ENCODE results near the gene TTC29.
"Not testable (repeated sequence)": the region's sequence is repeated elsewhere in the genome, so short reads cannot be mapped to it uniquely, and the experiment has no call there.

TTC29 gene

GRCh38 chr4:146709956-146710355 lies 235.7 kb downstream of the TTC29 start:
- ATAC-seq (ENCODE audit: low read depth): no peak
- no peaks in the 10 kb centered on the region for H3K36me3 ChIP-seq (ENCODE audit: low read depth)
- no peak for DNase-seq (ENCODE audit: low spot score)
- H3K4me1 ChIP-seq (ENCODE audit: insufficient read depth, poor library complexity, severe bottlenecking): no peaks in the 10 kb centered on the region
- H3K4me3 ChIP-seq (ENCODE audit: severe bottlenecking): no peak overlapping the region
- H3K9me3 ChIP-seq (ENCODE audit: severe bottlenecking): no peaks in the 10 kb centered on the region
- no peak for TF ChIP-seq CTCF (IDR thresholded peaks at IDR 0.05; ENCODE audit: poor library complexity, severe bottlenecking)
- no peaks in the 10 kb centered on the region for H3K27me3 ChIP-seq (ENCODE audit: insufficient read depth, poor library complexity, severe bottlenecking)
- H3K27ac ChIP-seq (ENCODE audit: poor library complexity, severe bottlenecking): no peak overlapping the region

GRCh38 chr4:146699910-146700309 lies 245.8 kb downstream of the TTC29 start:
- no peaks in the 10 kb centered on the region for H3K9me3 ChIP-seq (ENCODE audit: severe bottlenecking)
- ATAC-seq (ENCODE audit: low read depth): no peak

GRCh38 chr4:146674829-146675570 lies 270.7 kb downstream of the TTC29 start:
- no peaks in the 10 kb centered on the region for H3K4me1 ChIP-seq (ENCODE audit: insufficient read depth, poor library complexity, severe bottlenecking)
- H3K9me3 ChIP-seq (ENCODE audit: severe bottlenecking): no peaks in the 10 kb centered on the region
- ATAC-seq (ENCODE audit: low read depth): no peak
- no peak overlapping the region for H3K27ac ChIP-seq (ENCODE audit: poor library complexity, severe bottlenecking)
- H3K36me3 ChIP-seq (ENCODE audit: low read depth): no peaks in the 10 kb centered on the region
- no peak for TF ChIP-seq CTCF (IDR thresholded peaks at IDR 0.05; ENCODE audit: poor library complexity, severe bottlenecking)
- no peak for DNase-seq (ENCODE audit: low spot score)
- H3K4me3 ChIP-seq (ENCODE audit: severe bottlenecking): no peak overlapping the region
- H3K27me3 ChIP-seq (ENCODE audit: insufficient read depth, poor library complexity, severe bottlenecking): no peaks in the 10 kb centered on the region

More at GRCh38 chr4:146699910-146700309, 245.8 kb downstream of the TTC29 start:
- H3K36me3 ChIP-seq (ENCODE audit: low read depth): no peaks in the 10 kb centered on the region
- H3K4me3 ChIP-seq (ENCODE audit: severe bottlenecking): no peak overlapping the region
- H3K27ac ChIP-seq (ENCODE audit: poor library complexity, severe bottlenecking): no peak overlapping the region
- no peak for TF ChIP-seq CTCF (IDR thresholded peaks at IDR 0.05; ENCODE audit: poor library complexity, severe bottlenecking)
- no peaks in the 10 kb centered on the region for H3K4me1 ChIP-seq (ENCODE audit: insufficient read depth, poor library complexity, severe bottlenecking)
- no peaks in the 10 kb centered on the region for H3K27me3 ChIP-seq (ENCODE audit: insufficient read depth, poor library complexity, severe bottlenecking)
- DNase-seq (ENCODE audit: low spot score): no peak

- not testable (repeated sequence) for H3K27ac ChIP-seq (ENCODE audit: poor library complexity, severe bottlenecking); H3K36me3 ChIP-seq (ENCODE audit: low read depth); DNase-seq (ENCODE audit: low spot score); H3K4me3 ChIP-seq (ENCODE audit: severe bottlenecking); H3K4me1 ChIP-seq (ENCODE audit: insufficient read depth, poor library complexity, severe bottlenecking); ATAC-seq (ENCODE audit: low read depth); H3K9me3 ChIP-seq (ENCODE audit: severe bottlenecking)
- H3K27me3 ChIP-seq (ENCODE audit: insufficient read depth, poor library complexity, severe bottlenecking): peaks cover 17% of the 10 kb centered on the region
Observed at GRCh38 chr4:146663968-146664311, 281.7 kb downstream of the TTC29 start.

GRCh38 chr4:146661367-146661766 lies 284.3 kb downstream of the TTC29 start:
- Histone ChIP-seq H3K4me3 (ENCODE audit: severe bottlenecking) (no peak overlapping the region), H3K27me3 (ENCODE audit: insufficient read depth, poor library complexity, severe bottlenecking) (peaks cover 28% of the 10 kb centered on the region), H3K4me1 (ENCODE audit: insufficient read depth, poor library complexity, severe bottlenecking) (no peaks in the 10 kb centered on the region), H3K36me3 (ENCODE audit: low read depth) (no peaks in the 10 kb centered on the region), H3K9me3 (ENCODE audit: severe bottlenecking) (no peaks in the 10 kb centered on the region), H3K27ac (ENCODE audit: poor library complexity, severe bottlenecking) (no peak overlapping the region)
- no peak for DNase-seq (ENCODE audit: low spot score)
- no peak for TF ChIP-seq CTCF (IDR thresholded peaks at IDR 0.05; ENCODE audit: poor library complexity, severe bottlenecking)
- no peak for ATAC-seq (ENCODE audit: low read depth)

Data from RWPE2 (cell line).